HG02840 (cell line): ENCODE measurements around the gene CCZ1B.
"Not testable (repeated sequence)": the region's sequence is repeated elsewhere in the genome, so short reads cannot be mapped to it uniquely, and the experiment has no call there.

Experiments
- ATAC-seq: cut with Tn5 transposase; IDR thresholded peaks from one replicate; pipeline ENCODE4 v1.9.1; 2021; ENCODE audit warnings: mild to moderate bottlenecking, moderate library complexity, moderate number of reproducible peaks; ENCODE audit not compliant: unreplicated experiment, low FRiP score

The CCZ1B gene

GRCh38 chr7:6753964-6754363 lies 72.1 kb downstream of the CCZ1B start, which contains the start of gene RSPH10B2:
Gene RSPH10B2 (plus strand): TSS chr7:6754103. CDS start chr7:6757678, 3,575 bp downstream.
- not testable (repeated sequence) for ATAC-seq

DNA sequence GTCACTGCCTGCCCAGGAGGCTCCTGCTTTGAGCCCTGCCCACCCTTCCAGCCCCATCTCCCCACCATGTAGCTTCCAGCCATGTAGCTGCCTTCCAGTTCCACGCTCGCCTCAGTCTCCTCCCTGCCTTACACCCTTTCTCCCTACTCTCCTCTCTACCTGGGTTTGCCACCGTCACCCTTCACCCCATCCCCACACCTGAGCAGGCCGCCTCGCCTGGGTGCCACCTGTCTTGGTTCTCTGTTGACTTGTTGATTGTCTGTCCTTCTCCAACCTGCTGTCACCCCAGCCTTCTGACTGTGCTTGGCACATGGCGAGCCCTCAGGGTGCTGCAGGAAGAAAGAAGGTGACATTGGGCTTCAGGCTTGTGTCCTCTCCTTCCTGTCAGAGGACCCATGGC lies 75.9 kb downstream of the CCZ1B start:
- ATAC-seq: not testable (repeated sequence)

DNA sequence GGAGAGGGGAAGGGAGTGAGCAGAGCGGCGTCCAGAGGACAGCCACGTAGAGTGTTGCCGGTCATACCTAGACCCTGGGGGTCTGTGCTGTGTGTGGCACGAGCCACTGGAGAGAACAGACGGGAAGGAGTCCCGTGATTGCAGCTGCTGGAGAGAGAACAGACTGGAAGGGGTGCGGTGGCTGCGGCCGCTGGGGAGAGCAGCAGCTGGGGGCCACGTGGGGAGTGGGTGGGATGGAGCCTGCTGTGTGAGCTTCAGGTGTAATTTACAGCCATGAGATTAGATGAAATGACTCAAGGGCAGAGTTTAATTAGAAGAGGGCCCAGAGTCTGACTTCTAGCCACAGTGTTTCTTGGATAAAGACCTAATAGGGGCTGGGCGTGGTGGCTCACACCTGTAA lies 76.7 kb downstream of the CCZ1B start:
- not testable (repeated sequence) for ATAC-seq
